Measurements from ENCODE around the gene SF3B3.

Gene SF3B3

DNA sequence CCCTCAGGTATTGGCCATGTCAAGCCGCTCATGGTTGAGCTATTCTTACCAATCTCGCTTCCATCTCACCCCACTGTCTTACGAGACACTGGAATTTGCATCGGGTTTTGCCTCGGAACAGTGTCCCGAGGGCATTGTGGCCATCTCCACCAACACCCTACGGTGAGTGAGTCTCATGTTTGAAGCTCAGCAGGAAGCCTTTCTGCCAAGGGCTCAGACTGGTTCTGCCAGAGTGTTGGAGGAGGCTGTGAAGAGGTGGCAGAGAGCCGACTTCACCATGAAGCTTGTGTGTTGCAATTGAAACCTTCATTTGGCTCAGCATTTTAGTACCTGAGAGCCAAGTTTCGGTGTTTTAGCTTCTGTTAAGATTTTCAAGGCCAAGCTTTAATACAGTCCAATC is 38.0 kb downstream of the SF3B3 start:
- in situ Hi-C loops (cut with MboI; ENCODE audit: low sequenced_read_pairs): no loop called here

DNA sequence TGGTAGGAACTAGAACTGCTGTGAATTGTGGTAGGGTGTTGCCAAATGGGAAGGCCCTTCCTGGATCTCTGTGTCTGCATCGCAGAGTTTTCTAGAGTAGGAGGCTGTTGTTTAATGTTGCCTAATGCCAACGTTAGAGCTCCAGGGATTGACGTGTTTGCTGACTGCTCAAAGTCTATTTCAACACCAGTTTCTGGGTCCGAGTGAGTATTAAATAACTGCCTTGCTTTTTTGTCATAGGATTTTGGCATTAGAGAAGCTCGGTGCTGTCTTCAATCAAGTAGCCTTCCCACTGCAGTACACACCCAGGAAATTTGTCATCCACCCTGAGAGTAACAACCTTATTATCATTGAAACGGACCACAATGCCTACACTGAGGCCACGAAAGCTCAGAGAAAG is 40.0 kb downstream of the SF3B3 start:
- in situ Hi-C loops (cut with MboI; ENCODE audit: low sequenced_read_pairs): no loop called here

DNA sequence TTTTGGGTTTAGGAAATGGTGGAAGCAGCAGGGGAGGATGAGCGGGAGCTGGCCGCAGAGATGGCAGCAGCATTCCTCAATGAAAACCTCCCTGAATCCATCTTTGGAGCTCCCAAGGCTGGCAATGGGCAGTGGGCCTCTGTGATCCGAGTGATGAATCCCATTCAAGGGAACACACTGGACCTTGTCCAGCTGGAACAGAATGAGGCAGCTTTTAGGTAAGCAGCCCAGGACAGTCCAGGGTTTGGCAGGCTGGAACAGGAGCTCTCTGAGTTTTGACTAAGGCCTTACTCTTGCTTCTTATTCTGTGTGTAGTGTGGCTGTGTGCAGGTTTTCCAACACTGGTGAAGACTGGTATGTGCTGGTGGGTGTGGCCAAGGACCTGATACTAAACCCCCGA is 41.4 kb downstream of the SF3B3 start:
- in situ Hi-C loops (cut with MboI; ENCODE audit: low sequenced_read_pairs): no loop called here

DNA sequence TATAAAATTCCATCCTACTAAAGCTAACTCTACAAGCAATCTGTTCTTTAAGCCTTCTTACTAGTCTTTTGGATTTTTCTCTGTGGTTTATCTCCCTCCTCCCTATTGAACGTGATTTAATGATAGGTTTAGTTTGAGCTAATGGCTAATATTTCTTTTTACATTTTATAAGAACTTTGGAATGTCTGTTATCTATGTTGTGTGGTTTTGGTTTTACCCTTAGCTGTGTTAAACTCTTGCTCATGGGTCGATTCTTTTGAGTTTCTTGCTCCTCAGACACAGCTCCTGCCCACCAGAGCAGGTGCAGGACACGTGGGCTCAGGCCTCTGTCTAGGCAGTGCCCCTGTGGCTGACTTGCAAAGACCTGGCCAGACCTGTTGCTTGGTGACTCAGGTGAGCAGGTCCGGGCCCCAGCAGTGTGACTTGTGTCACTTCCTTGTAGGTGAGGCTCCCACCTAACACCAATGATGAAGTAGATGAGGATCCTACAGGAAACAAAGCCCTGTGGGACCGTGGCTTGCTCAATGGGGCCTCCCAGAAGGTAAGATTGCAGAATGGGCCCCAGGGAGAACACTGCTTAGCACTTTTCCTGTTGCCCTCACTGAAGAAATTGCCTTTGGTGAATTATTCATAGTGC is 45.1 kb downstream of the SF3B3 start:
- in situ Hi-C loops (cut with MboI; ENCODE audit: low sequenced_read_pairs): no loop called here

DNA sequence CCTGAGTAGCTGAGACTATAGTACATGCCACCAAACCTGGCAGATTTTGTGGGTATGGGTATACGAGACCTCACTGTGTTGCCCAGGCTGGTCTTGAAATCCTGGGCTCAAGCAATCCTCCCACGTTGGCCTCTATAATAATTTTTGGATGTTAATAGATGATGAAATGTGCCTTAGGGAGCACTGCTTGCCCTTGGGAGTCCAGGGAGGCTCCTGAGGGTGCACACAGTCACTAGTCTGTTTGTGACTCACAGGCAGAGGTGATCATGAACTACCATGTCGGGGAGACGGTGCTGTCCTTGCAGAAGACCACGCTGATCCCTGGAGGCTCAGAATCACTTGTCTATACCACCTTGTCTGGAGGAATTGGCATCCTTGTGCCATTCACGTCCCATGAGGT is 46.1 kb downstream of the SF3B3 start:
- in situ Hi-C loops (cut with MboI; ENCODE audit: low sequenced_read_pairs): no loop called here

DNA sequence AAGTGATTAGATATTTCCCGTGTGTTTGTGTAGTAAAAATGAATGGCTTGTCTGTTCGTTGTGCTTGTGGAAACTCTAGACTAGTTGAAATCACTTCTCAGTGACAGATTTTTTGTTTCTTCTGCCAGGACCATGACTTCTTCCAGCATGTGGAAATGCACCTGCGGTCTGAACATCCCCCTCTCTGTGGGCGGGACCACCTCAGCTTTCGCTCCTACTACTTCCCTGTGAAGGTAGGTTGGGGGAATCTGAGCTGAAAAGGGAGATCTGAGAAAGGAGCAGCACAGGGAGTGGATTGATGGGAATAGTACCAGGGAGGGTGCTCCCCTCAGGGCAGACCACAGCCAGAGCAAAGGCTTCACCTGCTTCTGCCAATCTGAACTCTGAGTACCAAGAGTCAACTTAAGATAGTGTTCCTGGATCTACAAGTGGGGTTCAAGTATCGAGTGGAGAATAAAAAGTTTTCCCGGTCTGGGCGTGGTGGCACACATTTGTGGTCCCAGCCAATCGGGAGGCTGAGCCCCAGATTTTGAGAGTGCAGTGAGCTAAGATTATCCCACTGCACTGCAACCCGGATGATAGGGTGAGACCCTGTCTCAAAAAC is 47.5 kb downstream of the SF3B3 start:
- in situ Hi-C loops (cut with MboI; ENCODE audit: low sequenced_read_pairs): no loop called here

DNA sequence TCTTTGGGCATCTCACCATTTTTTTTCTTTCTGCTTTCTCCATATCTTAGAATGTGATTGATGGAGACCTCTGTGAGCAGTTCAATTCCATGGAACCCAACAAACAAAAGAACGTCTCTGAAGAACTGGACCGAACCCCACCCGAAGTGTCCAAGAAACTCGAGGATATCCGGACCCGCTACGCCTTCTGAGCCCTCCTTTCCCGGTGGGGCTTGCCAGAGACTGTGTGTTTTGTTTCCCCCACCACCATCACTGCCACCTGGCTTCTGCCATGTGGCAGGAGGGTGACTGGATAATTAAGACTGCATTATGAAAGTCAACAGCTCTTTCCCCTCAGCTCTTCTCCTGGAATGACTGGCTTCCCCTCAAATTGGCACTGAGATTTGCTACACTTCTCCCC is 48.0 kb downstream of the SF3B3 start:
- in situ Hi-C loops (cut with MboI; ENCODE audit: low sequenced_read_pairs): no loop called here

DNA sequence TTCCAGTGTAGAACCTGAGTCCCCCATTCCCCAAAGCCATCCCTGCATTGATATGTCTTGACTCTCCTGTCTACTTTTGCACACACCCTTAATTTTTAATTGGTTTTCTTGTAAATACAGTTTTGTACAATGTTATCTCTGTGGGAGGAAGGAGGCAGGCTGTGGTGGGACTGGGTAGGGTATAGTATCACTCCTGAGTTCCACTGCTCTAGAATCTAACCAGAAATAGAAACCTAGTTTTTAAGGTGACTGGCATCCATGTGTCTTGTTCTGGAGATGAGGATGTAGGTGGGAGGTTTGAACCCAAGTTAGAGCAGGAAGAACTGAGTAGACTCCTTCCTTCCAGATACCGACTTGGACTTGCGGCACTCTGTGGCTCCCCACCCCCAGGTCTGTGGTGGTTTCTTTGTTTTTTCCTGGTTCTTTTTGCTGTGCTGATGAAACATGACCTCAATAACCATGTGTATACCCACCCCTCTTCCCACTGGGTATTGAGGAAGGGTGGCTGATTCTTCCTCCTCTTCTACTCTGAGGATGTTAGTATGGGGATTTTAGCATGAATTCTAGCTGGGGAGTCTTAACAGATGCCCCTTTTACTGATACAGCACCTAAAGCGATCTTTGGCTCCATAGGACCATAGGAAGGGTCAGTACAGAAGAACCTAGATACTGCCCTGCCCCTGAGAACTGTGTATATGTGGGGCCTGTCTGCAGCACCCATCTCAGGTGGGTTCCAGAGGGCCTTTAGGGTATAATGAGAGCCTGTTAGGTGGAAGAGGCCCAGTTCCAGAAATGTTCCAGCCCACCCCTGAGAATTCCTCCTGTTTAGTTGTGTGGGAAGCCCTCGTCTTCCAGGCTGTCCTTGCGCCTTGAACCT is 48.7 kb downstream of the SF3B3 start:
- in situ Hi-C loops (cut with MboI; ENCODE audit: low sequenced_read_pairs): no loop called here

DNA sequence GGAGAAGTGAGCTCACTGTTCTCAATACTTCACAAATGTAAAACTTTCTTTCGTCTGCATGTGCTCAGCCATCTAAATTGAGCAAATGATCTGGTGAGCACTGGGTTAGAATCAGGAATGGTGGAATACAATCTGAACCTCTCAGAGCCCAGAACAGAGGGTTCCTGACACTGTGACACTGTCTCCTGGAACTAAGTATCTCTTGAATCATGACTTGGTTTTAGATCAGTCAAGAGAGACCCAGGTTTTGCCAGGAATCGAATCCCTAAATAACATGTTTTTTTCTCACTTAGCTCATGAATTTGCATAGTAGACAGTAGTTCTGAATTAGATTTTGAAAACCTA is 49.3 kb downstream of the SF3B3 start:
- in situ Hi-C loops (cut with MboI; ENCODE audit: low sequenced_read_pairs): no loop called here

DNA sequence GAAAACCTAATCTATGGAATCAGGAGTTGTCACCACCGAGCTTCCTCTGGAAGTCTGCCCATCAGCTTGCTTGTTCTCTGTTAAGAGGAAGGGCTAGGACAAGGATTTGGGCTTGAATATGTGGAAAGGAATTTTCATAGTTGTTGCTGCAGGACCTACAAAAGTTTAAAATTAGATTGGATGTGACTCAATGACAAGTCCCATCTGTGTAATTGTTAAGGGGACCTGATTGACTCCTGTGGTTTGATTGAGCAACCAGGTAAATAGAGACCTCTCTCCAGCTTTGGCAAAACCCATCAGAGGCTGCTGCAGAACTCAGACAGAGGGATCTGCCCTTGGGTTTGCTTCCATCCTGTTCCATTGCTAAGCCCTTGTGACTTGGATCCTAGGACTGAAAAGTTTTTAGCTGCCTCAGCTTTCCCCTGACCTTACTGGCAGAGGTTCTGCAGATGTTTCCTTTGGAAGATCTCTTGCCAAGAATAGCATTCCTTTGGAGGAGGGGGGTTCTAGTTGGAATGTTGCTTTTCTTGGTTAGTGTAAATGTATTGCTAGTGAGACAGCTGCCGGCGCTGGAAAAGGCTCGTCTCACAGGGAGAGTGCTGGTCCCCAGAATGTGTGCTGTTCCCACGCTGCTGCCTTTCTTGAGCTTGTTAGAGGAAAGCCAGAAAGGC is 50.0 kb downstream of the SF3B3 start:
- in situ Hi-C loops (cut with MboI; ENCODE audit: low sequenced_read_pairs): no loop called here

DNA sequence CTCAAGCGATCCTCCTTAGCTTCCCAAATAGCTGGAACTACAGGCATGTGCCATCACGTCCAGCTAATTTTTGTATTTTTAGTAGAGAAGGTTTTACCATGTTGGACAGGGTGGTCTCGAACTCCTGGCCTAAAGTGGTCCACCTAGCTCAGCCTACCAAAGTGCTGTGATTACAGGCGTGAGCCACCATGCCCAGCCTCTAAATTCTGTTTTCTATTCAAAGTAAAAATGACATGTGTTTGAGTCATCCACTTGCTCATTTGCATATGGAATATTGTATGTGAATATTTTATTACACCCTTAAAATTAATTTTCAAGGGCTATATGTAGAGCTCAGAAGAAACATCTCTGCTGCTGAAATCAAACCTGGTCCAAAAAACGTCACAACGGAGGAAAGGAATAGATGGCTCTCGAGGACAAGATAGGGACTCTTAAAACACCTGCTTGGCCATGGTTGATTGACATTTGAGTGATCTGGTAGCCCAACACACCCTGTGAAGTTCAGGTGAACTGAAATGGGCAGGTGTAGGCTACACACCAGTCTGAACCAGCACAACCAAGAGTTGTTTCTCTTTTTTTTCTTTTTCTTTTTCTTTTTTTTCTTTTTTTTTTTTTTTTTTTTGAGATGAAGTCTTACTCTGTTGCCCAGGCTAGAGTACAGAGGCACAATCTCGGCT is 51.1 kb downstream of the SF3B3 start:
- in situ Hi-C loops (cut with MboI; ENCODE audit: low sequenced_read_pairs): no loop called here

DNA sequence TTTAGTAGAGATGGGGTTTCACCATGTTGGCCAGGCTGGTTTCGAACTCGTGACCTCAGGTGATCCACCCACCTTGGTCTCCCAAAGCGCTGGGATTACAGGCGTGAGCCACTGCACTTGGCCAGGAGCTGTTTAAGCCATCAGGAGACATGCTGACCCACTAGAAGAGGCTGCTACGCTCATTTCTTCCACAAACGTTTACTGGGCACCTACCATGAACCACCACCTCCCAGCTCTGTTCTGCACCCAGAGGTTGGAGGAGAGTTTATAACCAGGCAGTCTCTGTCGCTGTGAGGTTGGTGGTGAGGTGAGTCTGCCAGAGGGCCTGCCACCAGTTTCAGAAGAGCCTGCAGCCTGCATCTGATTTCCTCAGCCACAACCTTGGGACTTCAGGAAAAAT is 51.8 kb downstream of the SF3B3 start:
- in situ Hi-C loops (cut with MboI; ENCODE audit: low sequenced_read_pairs): no loop called here

DNA sequence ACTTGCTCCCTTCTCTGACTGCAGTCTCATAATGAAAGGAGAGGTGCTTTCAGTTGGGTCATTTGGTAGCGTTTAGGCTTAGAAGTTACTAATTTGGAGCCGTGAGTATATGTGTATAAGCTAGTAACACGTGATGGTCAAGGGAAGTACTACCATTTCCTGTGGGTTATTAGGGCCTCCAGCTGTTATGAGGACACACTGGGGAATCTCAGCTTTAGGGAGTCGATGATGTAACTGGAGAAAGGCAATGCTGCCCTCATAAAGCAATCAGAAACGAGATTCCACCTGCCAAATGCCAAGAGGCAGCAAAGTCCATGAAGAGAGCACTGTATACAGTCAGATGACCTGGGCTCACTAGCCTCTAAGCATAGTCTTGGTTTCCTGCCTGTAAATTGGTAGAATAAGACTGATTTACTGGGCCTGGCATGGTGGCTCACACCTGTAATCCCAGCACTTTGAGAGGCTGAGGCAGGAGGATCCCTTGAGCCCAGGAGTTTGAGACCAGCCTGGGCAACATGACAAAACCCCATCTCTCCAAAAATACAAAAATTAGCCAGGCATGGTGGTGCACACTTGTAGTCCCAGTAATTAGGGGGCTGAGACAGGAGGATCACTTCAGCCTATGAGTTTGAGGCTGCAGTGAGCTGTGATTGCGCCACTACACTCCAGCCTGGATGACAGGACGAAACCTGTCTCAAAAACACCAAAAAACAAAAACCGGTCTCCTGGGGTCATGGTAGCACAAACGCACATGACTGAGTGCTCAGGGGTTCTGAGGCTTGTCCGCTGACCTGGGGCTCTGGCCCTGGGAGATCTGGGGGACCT is 53.0 kb downstream of the SF3B3 start:
- in situ Hi-C loops (cut with MboI; ENCODE audit: low sequenced_read_pairs): no loop called here

DNA sequence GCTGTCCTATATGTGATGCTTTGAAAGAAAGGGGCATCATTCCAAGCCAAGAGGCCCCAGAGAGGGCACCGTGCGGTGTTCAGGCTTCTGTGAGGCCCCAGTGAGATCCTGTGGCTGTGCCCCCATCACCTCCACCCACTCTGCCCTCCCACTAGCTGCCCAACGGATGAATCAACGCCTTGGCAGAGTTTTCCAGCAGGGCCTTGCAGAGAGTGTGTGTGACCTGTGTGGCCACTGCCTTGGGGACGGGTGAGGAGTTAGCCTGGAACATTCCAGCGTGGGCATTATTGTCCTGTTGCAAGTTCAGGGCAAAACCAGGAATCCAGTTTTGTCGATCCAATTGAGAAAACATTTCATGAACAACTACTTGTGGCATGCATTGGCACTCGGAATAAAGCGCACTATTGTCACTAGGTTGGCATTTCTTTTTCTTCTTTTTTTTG is 53.7 kb downstream of the SF3B3 start:
- in situ Hi-C loops (cut with MboI; ENCODE audit: low sequenced_read_pairs): no loop called here

DNA sequence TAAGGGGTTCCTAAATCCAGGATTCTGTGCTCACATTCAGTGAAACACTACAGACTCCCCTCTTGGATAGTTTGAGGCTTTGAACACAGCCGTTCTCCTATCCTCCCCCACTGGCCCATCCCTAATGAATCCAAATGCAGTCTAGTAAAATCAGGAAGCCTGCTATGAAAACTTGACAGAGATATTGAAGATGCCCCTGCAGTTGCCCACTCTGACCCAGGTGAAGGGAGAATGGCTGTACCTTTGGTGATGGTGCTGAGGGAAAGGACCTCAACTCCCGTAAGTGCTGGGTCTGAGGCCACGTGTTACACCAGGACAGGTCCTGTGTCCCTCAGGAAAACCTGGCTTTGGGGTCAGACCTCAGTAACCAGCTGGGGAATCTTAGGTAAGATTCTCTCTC is 54.4 kb downstream of the SF3B3 start:
- in situ Hi-C loops (cut with MboI; ENCODE audit: low sequenced_read_pairs): no loop called here

DNA sequence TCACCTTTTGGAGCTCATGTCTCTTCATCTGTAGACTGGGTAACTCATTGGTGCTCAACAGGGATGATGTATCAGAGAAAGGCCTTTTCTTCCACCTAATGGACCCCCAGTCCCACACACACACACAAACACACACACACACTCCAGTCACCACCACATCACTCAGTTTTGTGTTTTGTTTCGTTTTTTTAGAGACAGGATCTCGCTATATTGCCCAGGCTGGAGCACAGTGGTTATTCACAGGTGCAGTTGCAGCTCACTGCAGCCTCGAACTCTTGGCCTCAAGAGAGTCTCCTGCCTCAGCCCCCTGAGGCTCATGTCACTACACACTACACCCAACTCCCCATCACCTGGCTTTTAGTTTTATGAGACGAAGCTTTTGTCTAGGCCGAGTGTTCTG is 55.6 kb downstream of the SF3B3 start:
- in situ Hi-C loops (cut with MboI; ENCODE audit: low sequenced_read_pairs): no loop called here

DNA sequence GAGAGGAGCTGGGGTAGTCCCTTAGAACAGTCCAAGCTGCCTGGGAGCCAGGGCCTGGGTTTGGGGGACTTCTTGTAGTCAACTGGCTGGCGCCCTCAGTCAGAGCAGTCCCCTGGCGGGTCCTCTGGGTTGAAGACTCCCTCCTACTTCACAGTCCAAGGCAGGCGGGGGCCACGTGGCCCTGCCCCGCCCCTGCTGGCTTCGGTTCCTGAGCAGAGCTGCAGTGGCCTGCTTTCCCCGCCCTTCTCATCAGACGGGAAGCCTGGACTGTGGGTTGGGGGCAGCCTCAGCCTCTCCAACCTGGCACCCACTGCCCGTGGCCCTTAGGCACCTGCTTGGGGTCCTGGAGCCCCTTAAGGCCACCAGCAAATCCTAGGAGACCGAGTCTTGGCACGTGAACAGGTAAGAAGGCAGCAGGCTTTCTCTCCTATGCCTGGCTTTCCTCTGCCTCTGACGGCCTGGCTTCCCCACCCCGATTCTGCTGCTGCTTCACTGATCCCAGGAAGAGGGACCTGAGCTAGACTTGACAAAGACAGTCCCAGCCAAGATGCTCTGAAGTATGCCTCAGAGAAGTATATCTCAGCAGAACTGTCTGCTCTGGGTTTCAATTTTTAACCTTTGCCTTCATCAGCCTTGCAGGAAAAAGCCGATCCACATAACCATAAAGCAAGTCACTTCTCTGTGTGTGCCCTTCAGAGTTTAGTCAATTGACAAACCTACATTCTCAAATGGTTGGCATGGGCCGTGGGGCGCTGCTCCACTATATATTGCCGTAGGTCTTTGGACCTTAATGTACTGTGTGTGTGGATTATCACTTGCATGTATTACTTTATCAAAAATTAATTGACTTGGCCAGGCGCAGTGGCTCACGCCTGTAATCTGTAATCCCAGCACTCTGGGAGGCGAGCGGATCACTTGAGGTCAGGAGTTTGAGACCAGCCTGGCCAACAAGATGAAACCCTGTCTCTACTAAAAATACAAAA is 56.3 kb downstream of the SF3B3 start:
- in situ Hi-C loops (cut with MboI; ENCODE audit: low sequenced_read_pairs): no loop called here

DNA sequence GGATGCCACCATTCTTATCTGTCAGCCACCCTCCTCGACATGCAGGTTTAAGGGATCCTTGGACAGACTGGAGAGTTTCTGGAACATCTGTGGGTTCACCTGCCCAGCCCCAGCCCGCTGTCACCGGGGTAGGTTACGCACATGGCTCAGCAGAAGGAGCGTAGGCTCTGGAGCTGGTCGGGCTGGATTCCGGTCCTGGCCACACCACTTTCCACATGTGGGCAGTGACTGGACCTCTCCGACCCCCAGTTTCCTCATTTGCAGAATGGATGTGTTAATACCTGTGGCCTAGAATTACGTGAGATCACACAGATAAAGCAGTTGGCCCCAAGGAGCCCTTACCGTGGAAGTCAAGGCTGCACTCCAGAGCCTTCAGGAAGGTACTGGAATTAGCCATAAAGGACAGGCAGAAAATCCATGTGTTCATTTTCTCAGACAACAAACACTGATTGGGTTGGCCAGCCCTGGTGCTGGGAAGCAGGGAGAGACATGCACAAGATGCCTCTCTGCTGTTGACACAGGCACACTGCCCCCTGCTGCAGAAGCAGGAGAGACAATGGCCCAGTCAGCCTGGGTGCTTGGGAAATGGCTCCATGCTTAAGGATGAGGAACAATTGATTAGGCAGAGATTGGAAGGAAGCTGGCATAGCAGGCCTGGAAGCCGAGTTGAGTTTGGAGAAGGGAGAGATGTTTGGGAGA is 58.8 kb downstream of the SF3B3 start:
- in situ Hi-C loops (cut with MboI; ENCODE audit: low sequenced_read_pairs): no loop called here
